Small intestine (tissue), 4 donors: Measurements from ENCODE around the gene C3orf80. TPM values are rescaled to one million over a fixed set of nuclear protein-coding genes. Genes with fewer than 3 reads are reported as not detected.

ENCODE experiments used
- polyA plus RNA-seq, 4 donors: library from polyadenylated mRNA; stranded (reverse) in 3 of 4; unstranded in 1 of 4; fragments of 200-250 nt in 3 of 4; fragments of 120-200 nt in 1 of 4; gene quantifications; one replicate each; pipeline versions ENCODE4 v1.2.1 to v1.2.3, GENCODE V29; 2013
- donor health status: healthy with polysubstance abuse.
- donor health status: Bipolar disorder and iron deficiency.
- donor health status: healthy.

The C3orf80 gene
- polyA plus RNA-seq, 4 donors = 0.54 to 0.92 (median 0.86) TPM; not detected in 1

Other genes starting within 250 kb of the C3orf80 start
- gene IL12A, start 236.6 kb upstream of the C3orf80 start, polyA plus RNA-seq = 1 to 10 TPM in 1 of 4 donors, under 1 TPM in 1, not detected in 2; 0.46 to 2.7 TPM
- 10 to 100 TPM in 1 of 4 donors, 1 to 10 TPM in 3; 3.8 to 24.1 (median 6.3) TPM for gene IFT80, start 173.8 kb downstream of the C3orf80 start, polyA plus RNA-seq
- 10 to 100 TPM; 17.0 to 57.2 (median 25.7) TPM for gene SMC4, start 174.2 kb downstream of the C3orf80 start, polyA plus RNA-seq
- 10 to 100 TPM in 1 of 4 donors, 1 to 10 TPM in 1, under 1 TPM in 2; 0.54 to 12.2 (median 3.2) TPM for gene TRIM59, start 224.4 kb downstream of the C3orf80 start, polyA plus RNA-seq